HG02678 (cell line): ENCODE results near the gene HIP1.
"Not testable (repeated sequence)": the region's sequence is repeated elsewhere in the genome, so short reads cannot be mapped to it uniquely, and the experiment has no call there.

Experiments
- ATAC-seq: cut with Tn5 transposase; IDR thresholded peaks from one replicate; pipeline ENCODE4 v1.9.1; 2021; ENCODE audit warnings: mild to moderate bottlenecking, moderate library complexity; ENCODE audit not compliant: unreplicated experiment

HIP1 gene

GRCh38 chr7:75687246-75688088 lies 51.3 kb downstream of the HIP1 start:
- no peak for ATAC-seq

- ATAC-seq: no peak
Measured at GRCh38 chr7:75686551-75686950, 52.2 kb downstream of the HIP1 start.

- ATAC-seq: not testable (repeated sequence)
Measured at GRCh38 chr7:75682052-75682451, 56.7 kb downstream of the HIP1 start.

- no peak for ATAC-seq
Measured at GRCh38 chr7:75679060-75679459, 59.7 kb downstream of the HIP1 start.

- no peak for ATAC-seq
Measured at GRCh38 chr7:75669579-75669978, 69.2 kb downstream of the HIP1 start.

- no peak for ATAC-seq
Measured at GRCh38 chr7:75667938-75668337, 70.8 kb downstream of the HIP1 start.

- ATAC-seq: peak; percentile 48
Measured at GRCh38 chr7:75663302-75663907, 75.3 kb downstream of the HIP1 start.

- peak; percentile 88 for ATAC-seq
Measured at GRCh38 chr7:75662579-75663301, 76.0 kb downstream of the HIP1 start.

GRCh38 chr7:75660566-75661215 lies 78.0 kb downstream of the HIP1 start:
- ATAC-seq: no peak

- ATAC-seq: no peak
Measured at GRCh38 chr7:75658802-75659201, 79.9 kb downstream of the HIP1 start.

GRCh38 chr7:75658369-75658768 lies 80.4 kb downstream of the HIP1 start:
- no peak for ATAC-seq

- ATAC-seq: no peak
Measured at GRCh38 chr7:75657866-75658265, 80.9 kb downstream of the HIP1 start.

GRCh38 chr7:75656740-75657139 lies 82.0 kb downstream of the HIP1 start:
- no peak for ATAC-seq

- no peak for ATAC-seq
Measured at GRCh38 chr7:75655536-75655935, 83.2 kb downstream of the HIP1 start.

- ATAC-seq: no peak
Measured at GRCh38 chr7:75654855-75655254, 83.9 kb downstream of the HIP1 start.

GRCh38 chr7:75653651-75654050 lies 85.1 kb downstream of the HIP1 start:
- no peak for ATAC-seq

- ATAC-seq: no peak
Measured at GRCh38 chr7:75652788-75653187, 86.0 kb downstream of the HIP1 start.

- no peak for ATAC-seq
Measured at GRCh38 chr7:75650681-75651080, 88.1 kb downstream of the HIP1 start.

GRCh38 chr7:75650062-75650461 lies 88.7 kb downstream of the HIP1 start:
- ATAC-seq: no peak

- no peak for ATAC-seq
Measured at GRCh38 chr7:75649462-75649861, 89.3 kb downstream of the HIP1 start.

GRCh38 chr7:75647709-75648438 lies 90.9 kb downstream of the HIP1 start:
- ATAC-seq: no peak
